Hindlimb muscle (tissue), 1 donor: ENCODE data around the gene IP6K3. TPM values are rescaled to one million over a fixed set of nuclear protein-coding genes. Genes with fewer than 3 reads are reported as not detected.

Source experiments
- DNase-seq: peaks from one replicate; pipeline ENCODE4 v3.0.0-alpha.2; 2013
- polyA plus RNA-seq: library from polyadenylated mRNA; unstranded; fragments of 120-200 nt; gene quantifications from one replicate; pipeline ENCODE4 v1.2.1, GENCODE V29; 2013; ENCODE audit not compliant: insufficient read length

IP6K3 gene
- polyA plus RNA-seq, 1 donor: 38.8 TPM

DNA sequence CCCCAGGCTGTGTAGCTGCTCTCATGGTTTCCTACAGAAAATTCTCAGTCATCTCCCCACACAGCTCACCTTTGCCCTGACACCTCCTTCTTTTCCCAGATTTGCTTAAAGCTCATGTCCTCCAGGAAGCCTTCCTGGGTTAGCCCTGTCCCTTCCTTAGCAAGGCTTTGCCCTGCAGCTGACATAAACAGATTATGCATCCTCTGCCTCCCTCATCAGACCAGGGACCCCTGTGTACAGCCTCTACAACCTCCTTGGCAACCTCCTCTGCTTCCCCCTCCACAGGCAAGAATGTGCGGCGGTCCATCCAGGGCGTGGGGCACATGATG lies 75.0 kb downstream of the IP6K3 start:
- no peak for DNase-seq

Other genes starting within 250 kb of the IP6K3 start
- gene BAK1, start 166.6 kb downstream of the IP6K3 start, polyA plus RNA-seq: 19.4 TPM
- gene ITPR3, start 125.6 kb downstream of the IP6K3 start, polyA plus RNA-seq: 8.9 TPM
- 68.2 TPM for gene UQCC2, start 35.2 kb downstream of the IP6K3 start, polyA plus RNA-seq
- gene LEMD2, start 42.2 kb upstream of the IP6K3 start, polyA plus RNA-seq: 39.8 TPM
- gene MLN, start 57.1 kb upstream of the IP6K3 start, polyA plus RNA-seq: not detected